Measurements from ENCODE around the gene STARD5.

The STARD5 gene

DNA sequence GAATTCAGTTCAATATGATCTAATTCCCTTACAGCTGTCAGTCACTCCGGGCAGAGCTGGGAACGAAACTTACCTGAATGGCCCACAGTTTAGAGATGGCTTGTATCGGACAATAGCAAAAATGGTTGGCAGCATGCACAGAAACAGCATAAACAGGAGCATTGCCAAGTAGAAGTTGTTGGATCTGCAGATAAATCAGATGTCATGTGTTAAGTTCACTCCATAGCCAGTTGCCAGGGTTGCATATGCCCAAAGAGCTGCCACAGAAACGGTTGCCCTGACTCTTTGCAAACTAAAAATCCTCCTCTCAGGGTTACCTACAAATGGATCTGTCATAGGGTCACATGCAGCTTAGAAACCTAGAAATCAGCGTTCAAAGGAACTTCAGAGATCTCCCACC lies 15.4 kb upstream of the STARD5 start:
- H4K8ac ChIP-seq (ENCODE audit: low read length), result no peak overlapping the region
- H2BK5ac ChIP-seq (ENCODE audit: low read depth, low read length, poor library complexity, severe bottlenecking), result no peak overlapping the region
- DNase-seq, result no peak
- peaks cover 0 to 3% of the 10 kb centered on the region in 2 experiments for H3K36me3 ChIP-seq (ENCODE audit: control insufficient read depth in 1 of 2, insufficient read depth in 2 of 2, low read depth in 1 of 2, low read length in 2 of 2)
- no peaks in the 10 kb centered on the region for H3K9me3 ChIP-seq (ENCODE audit: control insufficient read depth, low read length)
- H3K14ac ChIP-seq (ENCODE audit: low read length in 2 of 2), result no peak overlapping the region
- WGBS, result 89% methylated on average over 5 of the region's 5 CpGs
- no peak overlapping the region for H2BK120ac ChIP-seq (ENCODE audit: low read depth, low read length)
- no peak overlapping the region for H3K27ac ChIP-seq (ENCODE audit: low read length, poor library complexity, severe bottlenecking)
- H2AK5ac ChIP-seq (ENCODE audit: low read length, severe bottlenecking), result peak overlapping the region; percentile 4
- H3K23ac ChIP-seq (ENCODE audit: low read length in 2 of 2), result no peak overlapping the region
- H3K9ac ChIP-seq (ENCODE audit: low read length), result no peak overlapping the region
- no peak overlapping the region for H3K4me3 ChIP-seq (ENCODE audit: insufficient read depth in 1 of 2, low read depth in 1 of 2, low read length in 2 of 2)
- H3K18ac ChIP-seq (ENCODE audit: low read depth in 1 of 2, low read length in 2 of 2), result no peak overlapping the region
- H2BK15ac ChIP-seq (ENCODE audit: low read depth, poor library complexity, severe bottlenecking), result no peak overlapping the region
- no peak overlapping the region for H4K91ac ChIP-seq (ENCODE audit: low read length)
- peaks cover 13 to 42% of the 10 kb centered on the region in 2 experiments for H3K27me3 ChIP-seq (ENCODE audit: control insufficient read depth in 1 of 2, insufficient read depth in 1 of 2, low read length in 2 of 2)
- no peaks in the 10 kb centered on the region for H3K79me1 ChIP-seq (replicated peaks; ENCODE audit: low read length, poor library complexity, severe bottlenecking)
- H2AFZ ChIP-seq (ENCODE audit: low read depth, low read length), result no peak overlapping the region
- H3K4me1 ChIP-seq (ENCODE audit: control insufficient read depth, insufficient read depth, low read depth, low read length), result peaks cover 3% of the 10 kb centered on the region
- no peak overlapping the region for H2BK12ac ChIP-seq (ENCODE audit: low read length in 2 of 2)
- H3K4me2 ChIP-seq (ENCODE audit: low read length, poor library complexity, severe bottlenecking), result no peak overlapping the region
- no peak overlapping the region for H3K4ac ChIP-seq (ENCODE audit: low read depth in 1 of 2, low read length in 2 of 2)

DNA sequence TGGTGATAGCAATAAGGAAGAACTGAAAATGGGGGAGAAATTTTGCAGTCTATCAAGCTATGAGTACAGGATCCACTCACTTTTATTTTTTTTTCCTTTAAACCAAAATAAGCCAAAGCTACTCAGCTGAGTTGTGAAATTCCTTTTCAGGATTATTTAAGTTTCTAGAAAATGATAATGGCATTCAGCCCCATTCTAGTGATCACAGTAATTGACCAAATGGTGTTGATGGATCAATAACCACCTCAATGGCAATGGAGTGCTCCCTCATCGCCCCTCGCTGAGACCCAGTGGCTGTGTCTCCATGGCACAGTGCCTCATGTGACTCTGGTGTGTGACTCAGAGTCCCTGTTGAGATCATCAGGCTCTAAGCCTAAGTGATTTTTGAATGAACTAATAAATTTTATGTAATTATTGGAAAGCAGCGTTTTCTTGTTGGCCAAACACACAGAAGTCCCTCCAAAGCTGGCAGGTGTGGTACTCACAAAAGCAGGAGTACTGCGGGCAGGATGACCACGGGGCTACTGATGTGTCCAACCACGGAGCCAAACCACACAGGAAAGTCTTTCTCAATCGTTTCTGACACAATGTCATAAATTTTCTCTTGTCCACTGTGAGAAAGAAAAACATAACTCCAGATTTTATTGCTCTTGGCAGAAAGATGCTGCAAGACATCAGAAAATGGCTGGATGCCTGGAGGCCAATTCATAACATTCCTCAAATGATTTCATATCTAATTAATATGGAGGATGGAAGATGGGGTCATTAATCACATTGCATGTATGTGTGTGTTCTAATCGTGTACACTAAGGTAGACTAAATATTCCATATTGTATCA lies 14.4 kb upstream of the STARD5 start:
- no peak overlapping the region for H2BK120ac ChIP-seq (ENCODE audit: low read depth, low read length)
- no peak overlapping the region for H3K4ac ChIP-seq (ENCODE audit: low read depth in 1 of 2, low read length in 2 of 2)
- H3K4me1 ChIP-seq (ENCODE audit: control insufficient read depth, insufficient read depth, low read depth, low read length), result peaks cover 3% of the 10 kb centered on the region
- H3K4me3 ChIP-seq (ENCODE audit: insufficient read depth in 1 of 2, low read depth in 1 of 2, low read length in 2 of 2), result peak overlapping the region in 1 of 2 experiments; percentile 49
- peak overlapping the region; percentile 17 for H3K27ac ChIP-seq (ENCODE audit: low read length, poor library complexity, severe bottlenecking)
- WGBS, result 59% methylated on average over 8 of the region's 8 CpGs
- H4K8ac ChIP-seq (ENCODE audit: low read length), result no peak overlapping the region
- no peak overlapping the region for H3K4me2 ChIP-seq (ENCODE audit: low read length, poor library complexity, severe bottlenecking)
- H3K79me1 ChIP-seq (replicated peaks; ENCODE audit: low read length, poor library complexity, severe bottlenecking), result no peaks in the 10 kb centered on the region
- H3K23ac ChIP-seq (ENCODE audit: low read length in 2 of 2), result no peak overlapping the region
- H4K91ac ChIP-seq (ENCODE audit: low read length), result no peak overlapping the region
- H3K27me3 ChIP-seq (ENCODE audit: control insufficient read depth in 1 of 2, insufficient read depth in 1 of 2, low read length in 2 of 2), result peaks cover 8 to 34% of the 10 kb centered on the region in 2 experiments
- H3K36me3 ChIP-seq (ENCODE audit: control insufficient read depth in 1 of 2, insufficient read depth in 2 of 2, low read depth in 1 of 2, low read length in 2 of 2), result peaks cover 0 to 3% of the 10 kb centered on the region in 2 experiments
- no peak overlapping the region for H2BK5ac ChIP-seq (ENCODE audit: low read depth, low read length, poor library complexity, severe bottlenecking)
- no peak overlapping the region for H2BK12ac ChIP-seq (ENCODE audit: low read length in 2 of 2)
- no peak overlapping the region for H2BK15ac ChIP-seq (ENCODE audit: low read depth, poor library complexity, severe bottlenecking)
- H3K9ac ChIP-seq (ENCODE audit: low read length), result peak overlapping the region; percentile 78
- H3K18ac ChIP-seq (ENCODE audit: low read depth in 1 of 2, low read length in 2 of 2), result no peak overlapping the region
- no peak overlapping the region for H2AFZ ChIP-seq (ENCODE audit: low read depth, low read length)
- no peak overlapping the region for H2AK5ac ChIP-seq (ENCODE audit: low read length, severe bottlenecking)
- DNase-seq, result peak; percentile 55
- H3K14ac ChIP-seq (ENCODE audit: low read length in 2 of 2), result no peak overlapping the region
- no peaks in the 10 kb centered on the region for H3K9me3 ChIP-seq (ENCODE audit: control insufficient read depth, low read length)

- 89% methylated on average over 8 of the region's 9 CpGs for WGBS
- no peak overlapping the region for H4K8ac ChIP-seq (ENCODE audit: low read length)
- H3K4me3 ChIP-seq (ENCODE audit: insufficient read depth in 1 of 2, low read depth in 1 of 2, low read length in 2 of 2), result peak overlapping the region in 1 of 2 experiments; percentile 49
- no peak overlapping the region for H2BK120ac ChIP-seq (ENCODE audit: low read depth, low read length)
- no peak overlapping the region for H2BK5ac ChIP-seq (ENCODE audit: low read depth, low read length, poor library complexity, severe bottlenecking)
- H3K9ac ChIP-seq (ENCODE audit: low read length), result peak overlapping the region; percentile 78
- H3K27me3 ChIP-seq (ENCODE audit: control insufficient read depth in 1 of 2, insufficient read depth in 1 of 2, low read length in 2 of 2), result peaks cover 8 to 29% of the 10 kb centered on the region in 2 experiments
- no peak overlapping the region for H2BK12ac ChIP-seq (ENCODE audit: low read length in 2 of 2)
- H2AK5ac ChIP-seq (ENCODE audit: low read length, severe bottlenecking), result peak overlapping the region; percentile 3
- no peak overlapping the region for H3K4me2 ChIP-seq (ENCODE audit: low read length, poor library complexity, severe bottlenecking)
- DNase-seq, result no peak
- H3K4me1 ChIP-seq (ENCODE audit: control insufficient read depth, insufficient read depth, low read depth, low read length), result peaks cover 3% of the 10 kb centered on the region
- H3K23ac ChIP-seq (ENCODE audit: low read length in 2 of 2), result no peak overlapping the region
- H3K14ac ChIP-seq (ENCODE audit: low read length in 2 of 2), result no peak overlapping the region
- H3K4ac ChIP-seq (ENCODE audit: low read depth in 1 of 2, low read length in 2 of 2), result no peak overlapping the region
- H4K91ac ChIP-seq (ENCODE audit: low read length), result peak overlapping the region; percentile 64
- H2BK15ac ChIP-seq (ENCODE audit: low read depth, poor library complexity, severe bottlenecking), result no peak overlapping the region
- H3K79me1 ChIP-seq (replicated peaks; ENCODE audit: low read length, poor library complexity, severe bottlenecking), result no peaks in the 10 kb centered on the region
- H3K9me3 ChIP-seq (ENCODE audit: control insufficient read depth, low read length), result no peaks in the 10 kb centered on the region
- peaks cover 0 to 3% of the 10 kb centered on the region in 2 experiments for H3K36me3 ChIP-seq (ENCODE audit: control insufficient read depth in 1 of 2, insufficient read depth in 2 of 2, low read depth in 1 of 2, low read length in 2 of 2)
- no peak overlapping the region for H3K18ac ChIP-seq (ENCODE audit: low read depth in 1 of 2, low read length in 2 of 2)
- H3K27ac ChIP-seq (ENCODE audit: low read length, poor library complexity, severe bottlenecking), result no peak overlapping the region
- H2AFZ ChIP-seq (ENCODE audit: low read depth, low read length), result no peak overlapping the region
Measured at GRCh38 chr15:81337713-81338157, 13.8 kb upstream of the STARD5 start.

GRCh38 chr15:81337241-81337640 lies 13.3 kb upstream of the STARD5 start:
- peak overlapping the region in 1 of 2 experiments; percentile 49 for H3K4me3 ChIP-seq (ENCODE audit: insufficient read depth in 1 of 2, low read depth in 1 of 2, low read length in 2 of 2)
- peak overlapping the region; percentile 89 for H2AK5ac ChIP-seq (ENCODE audit: low read length, severe bottlenecking)
- no peaks in the 10 kb centered on the region for H3K79me1 ChIP-seq (replicated peaks; ENCODE audit: low read length, poor library complexity, severe bottlenecking)
- no peak overlapping the region for H3K14ac ChIP-seq (ENCODE audit: low read length in 2 of 2)
- H3K18ac ChIP-seq (ENCODE audit: low read depth in 1 of 2, low read length in 2 of 2), result no peak overlapping the region
- no peak overlapping the region for H3K27ac ChIP-seq (ENCODE audit: low read length, poor library complexity, severe bottlenecking)
- H3K4me1 ChIP-seq (ENCODE audit: control insufficient read depth, insufficient read depth, low read depth, low read length), result peaks cover 3% of the 10 kb centered on the region
- H4K91ac ChIP-seq (ENCODE audit: low read length), result no peak overlapping the region
- H3K9me3 ChIP-seq (ENCODE audit: control insufficient read depth, low read length), result no peaks in the 10 kb centered on the region
- peaks cover 8 to 24% of the 10 kb centered on the region in 2 experiments for H3K27me3 ChIP-seq (ENCODE audit: control insufficient read depth in 1 of 2, insufficient read depth in 1 of 2, low read length in 2 of 2)
- H2BK12ac ChIP-seq (ENCODE audit: low read length in 2 of 2), result no peak overlapping the region
- no peak overlapping the region for H3K23ac ChIP-seq (ENCODE audit: low read length in 2 of 2)
- H2BK5ac ChIP-seq (ENCODE audit: low read depth, low read length, poor library complexity, severe bottlenecking), result no peak overlapping the region
- no peak overlapping the region for H4K8ac ChIP-seq (ENCODE audit: low read length)
- no peak overlapping the region for H2BK15ac ChIP-seq (ENCODE audit: low read depth, poor library complexity, severe bottlenecking)
- peak overlapping the region; percentile 78 for H3K9ac ChIP-seq (ENCODE audit: low read length)
- 81% methylated on average over 3 of the region's 3 CpGs for WGBS
- H3K4ac ChIP-seq (ENCODE audit: low read depth in 1 of 2, low read length in 2 of 2), result no peak overlapping the region
- no peak for DNase-seq
- peaks cover 0 to 5% of the 10 kb centered on the region in 2 experiments for H3K36me3 ChIP-seq (ENCODE audit: control insufficient read depth in 1 of 2, insufficient read depth in 2 of 2, low read depth in 1 of 2, low read length in 2 of 2)
- H2BK120ac ChIP-seq (ENCODE audit: low read depth, low read length), result no peak overlapping the region
- H2AFZ ChIP-seq (ENCODE audit: low read depth, low read length), result no peak overlapping the region
- no peak overlapping the region for H3K4me2 ChIP-seq (ENCODE audit: low read length, poor library complexity, severe bottlenecking)
